ENCODE measurements around the gene VPS8. TPM values are rescaled to one million over a fixed set of nuclear protein-coding genes. Genes with fewer than 3 reads are reported as not detected.

VPS8 gene
- total RNA-seq, 6 experiments from 2014 or later, result 26.8 to 34.8 (median 33.0) TPM

DNA sequence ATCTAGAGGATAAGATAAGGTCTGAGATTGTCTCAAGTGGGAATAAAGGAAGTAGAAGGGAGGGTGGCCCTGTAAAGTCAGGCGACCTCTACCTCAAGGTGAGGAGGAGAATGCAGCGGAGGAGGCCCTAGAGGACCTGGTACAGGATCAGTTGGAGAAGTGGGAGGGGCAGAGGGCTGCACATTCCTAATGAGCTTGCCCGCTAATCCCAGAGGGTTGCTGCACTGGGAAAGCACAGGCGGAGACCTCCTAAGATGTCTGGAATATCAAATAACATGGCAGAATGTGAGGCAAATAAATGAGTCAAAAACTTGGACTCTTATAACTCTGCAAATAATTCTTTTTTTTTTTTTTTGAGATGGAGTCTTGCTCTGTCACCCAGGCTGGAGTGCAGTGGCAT is 30.2 kb upstream of the VPS8 start:
- TF ChIP-seq, protein P1, sequence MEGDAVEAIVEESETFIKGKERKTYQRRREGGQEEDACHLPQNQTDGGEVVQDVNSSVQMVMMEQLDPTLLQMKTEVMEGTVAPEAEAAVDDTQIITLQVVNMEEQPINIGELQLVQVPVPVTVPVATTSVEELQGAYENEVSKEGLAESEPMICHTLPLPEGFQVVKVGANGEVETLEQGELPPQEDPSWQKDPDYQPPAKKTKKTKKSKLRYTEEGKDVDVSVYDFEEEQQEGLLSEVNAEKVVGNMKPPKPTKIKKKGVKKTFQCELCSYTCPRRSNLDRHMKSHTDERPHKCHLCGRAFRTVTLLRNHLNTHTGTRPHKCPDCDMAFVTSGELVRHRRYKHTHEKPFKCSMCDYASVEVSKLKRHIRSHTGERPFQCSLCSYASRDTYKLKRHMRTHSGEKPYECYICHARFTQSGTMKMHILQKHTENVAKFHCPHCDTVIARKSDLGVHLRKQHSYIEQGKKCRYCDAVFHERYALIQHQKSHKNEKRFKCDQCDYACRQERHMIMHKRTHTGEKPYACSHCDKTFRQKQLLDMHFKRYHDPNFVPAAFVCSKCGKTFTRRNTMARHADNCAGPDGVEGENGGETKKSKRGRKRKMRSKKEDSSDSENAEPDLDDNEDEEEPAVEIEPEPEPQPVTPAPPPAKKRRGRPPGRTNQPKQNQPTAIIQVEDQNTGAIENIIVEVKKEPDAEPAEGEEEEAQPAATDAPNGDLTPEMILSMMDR (IDR thresholded peaks at IDR 0.05), result no peak
- Mint-ChIP-seq H3K9me3 (no peaks in the 10 kb centered on the region), H3K27ac (peak overlapping the region; percentile 20; the same call in 1 of the 2 replicates), H3K27me3 (ENCODE audit: insufficient read depth) (peaks cover 5% of the 10 kb centered on the region), H3K4me1 (ENCODE audit: low read depth) (peaks cover 36% of the 10 kb centered on the region), H3K36me3 (ENCODE audit: low read depth) (no peaks in the 10 kb centered on the region), H3K4me3 (no peak overlapping the region)
- no peak for DNase-seq

DNA sequence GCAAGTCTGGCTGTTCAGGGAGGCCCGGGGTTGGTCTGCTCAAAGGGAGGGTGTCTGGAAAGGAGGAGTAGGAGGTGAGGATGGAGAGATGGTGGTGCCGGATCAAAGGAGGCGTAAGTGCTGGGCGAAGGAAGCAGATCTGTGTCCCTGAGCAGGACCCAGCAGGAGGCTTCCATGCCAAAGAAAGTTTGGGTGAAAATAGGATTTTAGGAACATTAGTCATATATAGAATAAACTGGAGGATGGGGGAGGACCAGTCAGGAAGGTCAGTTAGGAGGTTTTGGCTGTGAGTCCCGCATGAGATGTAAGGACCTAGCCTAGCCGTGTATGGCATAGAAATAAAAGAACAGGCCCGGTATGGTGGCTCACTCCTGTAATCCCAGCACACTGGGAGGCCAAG is 28.6 kb upstream of the VPS8 start:
- Mint-ChIP-seq H3K27ac (peak overlapping the region; percentile 14), H3K27me3 (ENCODE audit: insufficient read depth) (peaks cover 5% of the 10 kb centered on the region), H3K9me3 (no peaks in the 10 kb centered on the region), H3K36me3 (ENCODE audit: low read depth) (peaks cover 5% of the 10 kb centered on the region; the same call in 1 of the 2 replicates), H3K4me3 (peak overlapping the region; percentile 24), H3K4me1 (ENCODE audit: low read depth) (peaks cover 30% of the 10 kb centered on the region)
- no peak for DNase-seq
- TF ChIP-seq, protein P1 (IDR thresholded peaks at IDR 0.05), result no peak

DNA sequence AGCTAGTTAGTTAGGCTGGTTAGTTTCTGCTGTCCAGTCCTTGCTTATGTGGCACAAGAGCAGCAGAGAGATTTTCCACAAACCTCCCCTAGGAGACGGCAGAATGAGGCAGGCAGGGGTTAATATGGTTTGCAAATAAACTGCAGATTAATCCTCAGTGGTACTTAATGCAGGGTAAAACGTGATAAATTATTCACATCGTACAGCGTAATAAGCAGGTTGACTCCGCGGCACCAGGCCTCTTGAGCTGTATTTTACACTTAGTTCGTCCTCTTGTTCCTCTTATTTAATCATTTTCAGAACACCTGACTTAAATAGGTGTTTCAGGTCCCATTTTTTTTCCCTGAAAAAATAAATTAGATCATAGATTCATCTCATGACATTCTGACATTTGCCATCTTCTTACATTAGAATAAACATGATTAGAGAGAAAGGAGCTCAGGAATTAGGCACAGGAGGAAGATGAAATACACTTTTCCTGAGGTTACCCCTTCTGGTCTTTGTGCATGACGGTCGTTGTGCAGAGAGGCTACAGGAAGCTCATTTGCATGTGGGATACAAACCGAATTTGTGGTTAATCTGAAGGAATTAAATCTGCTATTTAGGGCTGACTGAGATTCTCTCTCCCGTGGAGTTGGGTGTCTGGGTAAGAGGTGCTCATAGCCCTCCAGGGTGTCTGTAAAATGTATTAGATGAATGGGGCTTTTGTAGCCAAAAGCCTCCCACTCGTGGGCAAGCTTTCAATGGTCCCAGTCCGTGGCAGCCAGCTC is 27.1 kb upstream of the VPS8 start:
- Mint-ChIP-seq H3K36me3 (ENCODE audit: low read depth) (peaks cover 5% of the 10 kb centered on the region; the same call in 1 of the 2 replicates), H3K27ac (peak overlapping the region; percentile 98), H3K9me3 (no peaks in the 10 kb centered on the region), H3K4me3 (no peak overlapping the region), H3K4me1 (ENCODE audit: low read depth) (peaks cover 30% of the 10 kb centered on the region), H3K27me3 (ENCODE audit: insufficient read depth) (peaks cover 3% of the 10 kb centered on the region; the same call in 1 of the 2 replicates)
- TF ChIP-seq, protein P1 (IDR thresholded peaks at IDR 0.05), result no peak
- DNase-seq, result no peak

DNA sequence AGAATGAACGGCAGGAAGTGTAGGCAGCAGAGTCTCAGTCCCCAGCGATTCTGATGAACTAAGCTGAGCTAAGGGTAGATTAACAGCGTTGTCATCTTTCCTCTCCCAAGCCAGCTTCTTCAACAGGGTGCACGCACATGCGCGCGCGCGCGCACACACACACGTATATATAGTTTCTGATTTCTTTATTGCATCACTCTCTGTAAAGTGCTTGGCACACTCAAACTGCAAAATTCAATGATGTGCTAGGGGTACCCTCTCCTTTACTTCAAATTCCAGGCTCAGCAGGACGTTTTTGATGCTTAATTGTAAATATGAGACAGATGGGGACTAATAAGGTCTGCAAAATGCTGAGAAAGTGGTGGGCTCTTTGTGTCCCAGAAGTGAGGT is 26.1 kb upstream of the VPS8 start:
- no peaks in the 10 kb centered on the region for H3K9me3 Mint-ChIP-seq
- DNase-seq, result peak; percentile 20
- H3K27me3 Mint-ChIP-seq (ENCODE audit: insufficient read depth), result peaks cover 3% of the 10 kb centered on the region; the same call in 1 of the 2 replicates
- H3K4me3 Mint-ChIP-seq, result peak overlapping the region; percentile 83
- TF ChIP-seq, protein P1 (IDR thresholded peaks at IDR 0.05), result no peak
- peaks cover 21% of the 10 kb centered on the region for H3K4me1 Mint-ChIP-seq (ENCODE audit: low read depth)
- peak overlapping the region; percentile 98 for H3K27ac Mint-ChIP-seq
- peaks cover 5% of the 10 kb centered on the region; the same call in 1 of the 2 replicates for H3K36me3 Mint-ChIP-seq (ENCODE audit: low read depth)

GRCh38 chr3:184786280-184786941 is 25.6 kb upstream of the VPS8 start:
- H3K27ac Mint-ChIP-seq, result peak overlapping the region; percentile 98
- TF ChIP-seq, protein P1 (IDR thresholded peaks at IDR 0.05), result no peak
- H3K4me1 Mint-ChIP-seq (ENCODE audit: low read depth), result peaks cover 16% of the 10 kb centered on the region
- no peaks in the 10 kb centered on the region for H3K9me3 Mint-ChIP-seq
- peak overlapping the region; percentile 83 for H3K4me3 Mint-ChIP-seq
- 0 out of 2 replicates have a peak, but pooled peaks cover 2% of the 10 kb centered on the region for H3K27me3 Mint-ChIP-seq (ENCODE audit: insufficient read depth)
- peaks cover 5% of the 10 kb centered on the region; the same call in 1 of the 2 replicates for H3K36me3 Mint-ChIP-seq (ENCODE audit: low read depth)
- DNase-seq, result peak; percentile 92
